Right atrium auricular region (tissue), 2 donors: Measurements from ENCODE around the gene SLC66A1. TPM values are rescaled to one million over a fixed set of nuclear protein-coding genes. Genes with fewer than 3 reads are reported as not detected.

Source experiments
- DNase-seq: peaks from one replicate; pipeline ENCODE4 v3.0.0-alpha.2; 2019; ENCODE audit warnings: low spot score
- H3K27ac ChIP-seq, 2 donors: fragments of 200-600 bp; sonication (generic); 1 replicate in 1 of 2; 2 replicates in 1 of 2; pipeline ENCODE4 v1.5.1; 2016 to 2019
- H3K27me3 ChIP-seq, 2 donors: fragments of 200-600 bp; sonication (generic); one replicate each; pipeline versions ENCODE4 v1.5.1 to v1.6.0; 2017 to 2019
- H3K36me3 ChIP-seq: fragments of 200-600 bp; sonication (generic); one replicate; pipeline ENCODE4 v1.5.1; 2016
- H3K4me1 ChIP-seq, 2 donors: fragments of 200-600 bp; sonication (generic); one replicate each; pipeline versions ENCODE4 v1.5.1 to v1.6.0; 2017 to 2019
- H3K4me3 ChIP-seq, 2 donors: fragments of 200-600 bp; sonication (generic); 1 replicate in 1 of 2; 2 replicates in 1 of 2; pipeline ENCODE4 v1.5.1; 2017 to 2019; ENCODE audit warnings: mild to moderate bottlenecking in 1 of 2, moderate library complexity in 1 of 2
- H3K9me3 ChIP-seq, 2 donors: fragments of 200-600 bp; sonication (generic); one replicate each; pipeline ENCODE4 v1.5.1; 2019
- CTCF ChIP-seq, 2 donors: fragments of 200-600 bp; sonication (generic); IDR thresholded peaks; one replicate each; pipeline ENCODE4 v1.5.1; 2019; ENCODE audit warnings: antibody characterized with exemption in 2 of 2
- total RNA-seq, 2 donors: library from RNA; depleted of rRNA; stranded (reverse); fragments of >200 nt; gene quantifications; one replicate each; pipeline ENCODE4 v1.1.0, GENCODE V29; 2016

Gene SLC66A1
- total RNA-seq, 2 donors from 2014 or later: 6.8 to 9.7 TPM

DNA sequence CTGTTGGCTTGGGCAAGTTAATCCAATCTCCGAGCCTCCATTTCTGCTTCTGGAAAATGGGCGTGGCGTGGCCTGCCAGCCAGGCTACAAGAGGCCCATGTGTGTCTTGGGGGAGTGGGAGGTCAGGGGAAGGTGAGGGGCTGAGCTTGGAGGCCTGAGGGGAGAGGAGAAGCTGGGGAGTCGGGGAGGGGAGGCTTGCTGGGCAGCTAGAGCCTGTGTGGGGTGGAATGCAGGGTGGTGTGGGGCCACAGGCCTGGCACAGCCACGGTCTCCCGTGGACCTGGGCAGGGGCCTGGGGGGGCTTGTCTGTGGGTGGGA is 14.6 kb downstream of the SLC66A1 start:
- H3K36me3 ChIP-seq: peaks cover 50% of the 10 kb centered on the region
- no peak overlapping the region for H3K27ac ChIP-seq
- no peaks in the 10 kb centered on the region for H3K9me3 ChIP-seq
- no peak for DNase-seq
- no peak overlapping the region for H3K4me3 ChIP-seq
- H3K4me1 ChIP-seq: no peaks in the 10 kb centered on the region
- TF ChIP-seq CTCF (IDR thresholded peaks at IDR 0.05): no peak
- no peaks in the 10 kb centered on the region for H3K27me3 ChIP-seq

- H3K9me3 ChIP-seq: no peaks in the 10 kb centered on the region
- H3K4me1 ChIP-seq: no peaks in the 10 kb centered on the region
- TF ChIP-seq CTCF (IDR thresholded peaks at IDR 0.05): no peak
- H3K36me3 ChIP-seq: peaks cover 50% of the 10 kb centered on the region
- no peak overlapping the region for H3K4me3 ChIP-seq
- no peak for DNase-seq
- no peak overlapping the region for H3K27ac ChIP-seq
- H3K27me3 ChIP-seq: no peaks in the 10 kb centered on the region
Measured at GRCh38 chr1:19327301-19327700, 15.2 kb downstream of the SLC66A1 start.

DNA sequence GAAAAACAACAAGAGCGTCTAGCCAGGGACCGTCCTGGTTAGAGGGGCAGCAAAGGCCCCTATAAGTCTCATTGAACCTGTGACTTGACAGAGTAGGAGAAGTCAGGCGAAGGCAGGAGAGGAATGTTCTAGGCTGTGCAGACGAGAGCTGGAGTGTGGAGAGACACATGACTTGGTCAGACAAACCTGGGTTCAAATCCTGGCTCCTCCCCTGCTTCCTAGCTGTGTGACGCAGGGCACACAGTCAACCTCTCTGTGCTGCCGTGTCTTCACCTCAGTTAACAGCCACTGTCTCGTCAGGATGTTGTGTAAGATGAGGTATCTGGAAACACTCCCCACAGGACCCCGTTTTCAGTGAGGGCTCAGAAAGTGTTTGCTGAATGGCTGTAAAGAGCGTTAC is 15.6 kb downstream of the SLC66A1 start:
- no peaks in the 10 kb centered on the region for H3K4me1 ChIP-seq
- DNase-seq: no peak
- no peak for TF ChIP-seq CTCF (IDR thresholded peaks at IDR 0.05)
- H3K27ac ChIP-seq: no peak overlapping the region
- H3K27me3 ChIP-seq: no peaks in the 10 kb centered on the region
- H3K36me3 ChIP-seq: peaks cover 50% of the 10 kb centered on the region
- H3K4me3 ChIP-seq: no peak overlapping the region
- no peaks in the 10 kb centered on the region for H3K9me3 ChIP-seq

DNA sequence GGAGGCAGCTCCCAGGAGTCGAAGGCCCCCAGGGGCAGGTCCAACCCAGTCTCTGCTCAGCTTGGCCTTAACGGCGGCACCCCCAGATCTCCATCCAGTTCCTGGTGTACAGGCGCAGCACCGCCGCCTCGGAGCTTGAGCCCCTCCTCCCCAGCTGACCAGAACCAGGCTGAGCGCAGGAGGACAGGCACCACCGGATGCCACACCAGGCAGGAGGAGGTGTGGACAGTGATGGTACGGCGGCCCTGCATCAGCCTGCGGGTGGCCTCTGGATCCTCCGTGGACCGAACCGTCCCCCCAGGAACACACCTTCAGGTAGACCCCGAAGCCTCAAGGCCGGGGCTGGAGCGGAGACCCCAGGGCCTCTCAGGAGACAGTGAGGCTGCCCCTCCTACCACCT is 16.4 kb downstream of the SLC66A1 start:
- Histone ChIP-seq H3K9me3 (no peaks in the 10 kb centered on the region), H3K36me3 (peaks cover 50% of the 10 kb centered on the region), H3K27me3 (no peaks in the 10 kb centered on the region), H3K4me1 (no peaks in the 10 kb centered on the region), H3K4me3 (no peak overlapping the region), H3K27ac (no peak overlapping the region)
- DNase-seq: no peak
- TF ChIP-seq CTCF (IDR thresholded peaks at IDR 0.05): no peak

GRCh38 chr1:19329188-19329587 is 17.1 kb downstream of the SLC66A1 start:
- Histone ChIP-seq H3K9me3 (no peaks in the 10 kb centered on the region), H3K27ac (no peak overlapping the region), H3K4me1 (no peaks in the 10 kb centered on the region), H3K4me3 (no peak overlapping the region), H3K27me3 (no peaks in the 10 kb centered on the region), H3K36me3 (peaks cover 48% of the 10 kb centered on the region)
- DNase-seq: no peak
- no peak for TF ChIP-seq CTCF (IDR thresholded peaks at IDR 0.05)

- no peak overlapping the region for H3K27ac ChIP-seq
- DNase-seq: no peak
- H3K27me3 ChIP-seq: no peaks in the 10 kb centered on the region
- H3K4me3 ChIP-seq: no peak overlapping the region
- TF ChIP-seq CTCF (IDR thresholded peaks at IDR 0.05): no peak
- peaks cover 44% of the 10 kb centered on the region for H3K36me3 ChIP-seq
- no peaks in the 10 kb centered on the region for H3K9me3 ChIP-seq
- H3K4me1 ChIP-seq: no peaks in the 10 kb centered on the region
Measured at GRCh38 chr1:19329611-19330010, 17.5 kb downstream of the SLC66A1 start.
